ENCODE measurements around the gene TMPRSS9.
A peak's percentile ranks its signal among the peaks of the same experiment; 100 is the strongest.

The TMPRSS9 gene

DNA sequence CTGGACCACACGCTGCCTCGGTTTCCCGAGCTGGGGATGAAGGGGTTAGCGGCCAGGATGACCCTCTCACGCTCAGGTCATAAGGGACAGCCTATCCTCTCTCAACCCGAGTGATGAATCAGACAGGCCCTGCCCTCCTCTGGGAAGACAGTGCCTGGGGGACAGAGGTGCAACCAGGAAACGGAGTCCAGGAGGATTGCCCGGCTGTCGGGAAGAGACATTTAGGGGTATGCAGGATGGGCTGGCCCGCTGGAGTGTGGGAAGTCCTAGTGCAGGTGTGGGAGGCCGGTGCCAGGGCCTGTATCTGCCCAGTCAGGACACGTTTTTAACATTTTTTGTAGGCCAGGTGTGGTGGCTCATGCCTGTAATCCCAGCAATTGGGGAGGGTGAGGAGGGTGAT is 40.0 kb upstream of the TMPRSS9 start (continued):
- TF ChIP-seq ZBTB48 (tag by site-specific recombination; IDR thresholded peaks at IDR 0.05) (no peak), KLF1 (tag by site-specific recombination; IDR thresholded peaks at IDR 0.05) (no peak), ZNF426 (tag by site-specific recombination; IDR thresholded peaks at IDR 0.05) (no peak), ZNF791 (tag by site-specific recombination; IDR thresholded peaks at IDR 0.05) (no peak), ZNF223 (tag by site-specific recombination; IDR thresholded peaks at IDR 0.05) (no peak), ZBTB7A (tag by site-specific recombination; IDR thresholded peaks at IDR 0.05; ENCODE audit: low read depth) (no peak), ZNF133 (tag by site-specific recombination; IDR thresholded peaks at IDR 0.05) (no peak)

GRCh38 chr19:2320939-2321338 is 39.1 kb upstream of the TMPRSS9 start:
- ChIA-PET CTCF (interaction anchor here (0.5 to 1.8 kb wide), 2 partner anchors 47 to 66 kb away, joined by 3 to 5 read pairs; no protein-coding TSS in a partner anchor), POLR2A (no interaction called here)
- Histone ChIP-seq H3K4me3 (ENCODE audit: low read depth, low read length) (no peak overlapping the region), H3K4me1 (ENCODE audit: control insufficient read depth, insufficient read depth, low read length) (no peaks in the 10 kb centered on the region), H3K9me3 (ENCODE audit: control insufficient read depth, insufficient read depth, low read depth, low read length) (no peaks in the 10 kb centered on the region), H3K27ac (ENCODE audit: extremely low read depth, low read depth, low read length) (no peak overlapping the region), H3K36me3 (ENCODE audit: control insufficient read depth in 2 of 2, insufficient read depth in 1 of 2, low read length in 2 of 2) (peaks cover 11 to 26% of the 10 kb centered on the region in 2 experiments; a peak in 2 of 3 replicates)
- TF ChIP-seq ZNF138 (tag by site-specific recombination; IDR thresholded peaks at IDR 0.05; ENCODE audit: borderline replicate concordance), result no peak
- TF ChIP-seq, protein P1, sequence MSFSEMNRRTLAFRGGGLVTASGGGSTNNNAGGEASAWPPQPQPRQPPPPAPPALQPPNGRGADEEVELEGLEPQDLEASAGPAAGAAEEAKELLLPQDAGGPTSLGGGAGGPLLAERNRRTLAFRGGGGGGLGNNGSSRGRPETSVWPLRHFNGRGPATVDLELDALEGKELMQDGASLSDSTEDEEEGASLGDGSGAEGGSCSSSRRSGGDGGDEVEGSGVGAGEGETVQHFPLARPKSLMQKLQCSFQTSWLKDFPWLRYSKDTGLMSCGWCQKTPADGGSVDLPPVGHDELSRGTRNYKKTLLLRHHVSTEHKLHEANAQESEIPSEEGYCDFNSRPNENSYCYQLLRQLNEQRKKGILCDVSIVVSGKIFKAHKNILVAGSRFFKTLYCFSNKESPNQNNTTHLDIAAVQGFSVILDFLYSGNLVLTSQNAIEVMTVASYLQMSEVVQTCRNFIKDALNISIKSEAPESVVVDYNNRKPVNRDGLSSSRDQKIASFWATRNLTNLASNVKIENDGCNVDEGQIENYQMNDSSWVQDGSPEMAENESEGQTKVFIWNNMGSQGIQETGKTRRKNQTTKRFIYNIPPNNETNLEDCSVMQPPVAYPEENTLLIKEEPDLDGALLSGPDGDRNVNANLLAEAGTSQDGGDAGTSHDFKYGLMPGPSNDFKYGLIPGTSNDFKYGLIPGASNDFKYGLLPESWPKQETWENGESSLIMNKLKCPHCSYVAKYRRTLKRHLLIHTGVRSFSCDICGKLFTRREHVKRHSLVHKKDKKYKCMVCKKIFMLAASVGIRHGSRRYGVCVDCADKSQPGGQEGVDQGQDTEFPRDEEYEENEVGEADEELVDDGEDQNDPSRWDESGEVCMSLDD (tag by site-specific recombination; IDR thresholded peaks at IDR 0.05), result peak; percentile 61; the same call in 1 of the 2 replicates

DNA sequence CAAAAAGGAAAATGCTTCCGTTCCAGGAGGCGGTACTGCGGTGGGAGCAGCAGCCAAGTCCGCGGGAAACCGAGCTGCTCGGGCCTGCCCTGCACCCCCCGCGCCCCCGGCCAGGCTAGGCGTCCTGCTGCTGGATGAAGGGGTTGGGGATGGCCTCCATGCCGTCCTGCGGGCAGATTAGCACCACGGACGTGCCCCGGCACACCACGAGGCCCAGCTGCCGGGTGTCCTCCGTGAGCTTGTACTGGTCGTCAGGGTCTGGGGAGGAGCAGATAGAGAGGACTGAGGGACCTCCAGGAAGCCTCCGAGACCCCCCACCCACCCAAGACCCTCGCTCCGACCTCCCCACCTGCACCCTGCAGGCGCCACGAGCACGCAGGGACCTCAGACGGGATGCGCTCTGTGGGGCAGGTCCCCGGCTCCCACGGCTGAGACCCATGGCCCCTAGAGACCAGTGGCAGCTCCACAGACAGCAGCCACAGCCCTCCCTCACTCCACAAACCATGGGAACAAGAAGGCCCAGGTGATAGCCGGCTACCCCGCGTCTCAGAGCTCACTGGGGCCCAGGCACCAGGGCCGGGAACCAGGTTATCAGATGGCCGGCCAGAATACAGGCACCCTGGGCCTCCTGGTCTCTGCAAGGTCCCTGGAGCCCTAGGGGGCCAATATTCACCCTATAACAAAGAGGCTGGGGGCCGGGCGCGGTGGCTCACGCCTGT is 38.3 kb upstream of the TMPRSS9 start:
- no peak for TF ChIP-seq ZNF664 (tag by site-specific recombination; IDR thresholded peaks at IDR 0.05)
- no peak for TF ChIP-seq ZBTB1 (tag by site-specific recombination; IDR thresholded peaks at IDR 0.05)
- no peak for TF ChIP-seq PRDM2 (tag by site-specific recombination; IDR thresholded peaks at IDR 0.05; ENCODE audit: borderline replicate concordance)
- Histone ChIP-seq H3K27ac (ENCODE audit: extremely low read depth, low read depth, low read length) (no peak overlapping the region), H3K4me3 (ENCODE audit: low read depth, low read length) (no peak overlapping the region), H3K36me3 (ENCODE audit: control insufficient read depth in 2 of 2, insufficient read depth in 1 of 2, low read length in 2 of 2) (peaks cover 11 to 31% of the 10 kb centered on the region in 2 experiments; a peak in 2 of 3 replicates), H3K4me1 (ENCODE audit: control insufficient read depth, insufficient read depth, low read length) (no peaks in the 10 kb centered on the region), H3K9me3 (ENCODE audit: control insufficient read depth, insufficient read depth, low read depth, low read length) (no peaks in the 10 kb centered on the region)
- ChIA-PET POLR2A (no interaction called here), CTCF (interaction anchor here (1.8 kb wide), 1 partner anchor 48 kb away, joined by 5 read pairs; no protein-coding TSS in a partner anchor)

Measured in HEK293 (cell line).